ENCODE data around the gene NOTUM.
A peak's percentile ranks its signal among the peaks of the same experiment; 100 is the strongest.

NOTUM gene

DNA sequence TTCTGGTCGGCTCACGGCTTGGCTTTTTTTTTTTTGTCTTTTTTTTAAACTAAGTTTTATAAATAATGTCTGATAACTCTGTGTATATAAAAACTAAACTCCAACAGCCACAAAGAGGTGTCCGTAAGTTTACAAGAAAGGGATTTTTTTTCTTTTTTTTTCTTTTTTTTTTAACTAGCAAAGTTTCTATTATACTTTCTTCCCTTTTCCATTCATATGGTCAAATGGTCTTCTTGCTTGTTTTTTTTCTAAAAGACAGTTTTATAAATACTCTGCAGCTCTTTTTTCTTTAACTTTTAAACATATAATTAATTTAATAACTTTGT is 39.5 kb downstream of the NOTUM start:
- no peak for TF ChIP-seq EGR1 (IDR thresholded peaks at IDR 0.05)
- TF ChIP-seq, protein P1, sequence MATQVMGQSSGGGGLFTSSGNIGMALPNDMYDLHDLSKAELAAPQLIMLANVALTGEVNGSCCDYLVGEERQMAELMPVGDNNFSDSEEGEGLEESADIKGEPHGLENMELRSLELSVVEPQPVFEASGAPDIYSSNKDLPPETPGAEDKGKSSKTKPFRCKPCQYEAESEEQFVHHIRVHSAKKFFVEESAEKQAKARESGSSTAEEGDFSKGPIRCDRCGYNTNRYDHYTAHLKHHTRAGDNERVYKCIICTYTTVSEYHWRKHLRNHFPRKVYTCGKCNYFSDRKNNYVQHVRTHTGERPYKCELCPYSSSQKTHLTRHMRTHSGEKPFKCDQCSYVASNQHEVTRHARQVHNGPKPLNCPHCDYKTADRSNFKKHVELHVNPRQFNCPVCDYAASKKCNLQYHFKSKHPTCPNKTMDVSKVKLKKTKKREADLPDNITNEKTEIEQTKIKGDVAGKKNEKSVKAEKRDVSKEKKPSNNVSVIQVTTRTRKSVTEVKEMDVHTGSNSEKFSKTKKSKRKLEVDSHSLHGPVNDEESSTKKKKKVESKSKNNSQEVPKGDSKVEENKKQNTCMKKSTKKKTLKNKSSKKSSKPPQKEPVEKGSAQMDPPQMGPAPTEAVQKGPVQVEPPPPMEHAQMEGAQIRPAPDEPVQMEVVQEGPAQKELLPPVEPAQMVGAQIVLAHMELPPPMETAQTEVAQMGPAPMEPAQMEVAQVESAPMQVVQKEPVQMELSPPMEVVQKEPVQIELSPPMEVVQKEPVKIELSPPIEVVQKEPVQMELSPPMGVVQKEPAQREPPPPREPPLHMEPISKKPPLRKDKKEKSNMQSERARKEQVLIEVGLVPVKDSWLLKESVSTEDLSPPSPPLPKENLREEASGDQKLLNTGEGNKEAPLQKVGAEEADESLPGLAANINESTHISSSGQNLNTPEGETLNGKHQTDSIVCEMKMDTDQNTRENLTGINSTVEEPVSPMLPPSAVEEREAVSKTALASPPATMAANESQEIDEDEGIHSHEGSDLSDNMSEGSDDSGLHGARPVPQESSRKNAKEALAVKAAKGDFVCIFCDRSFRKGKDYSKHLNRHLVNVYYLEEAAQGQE (IDR thresholded peaks at IDR 0.05; ENCODE audit: low read depth): no peak
- no peak for TF ChIP-seq TEAD4 (IDR thresholded peaks at IDR 0.05)
- TF ChIP-seq, protein P2, sequence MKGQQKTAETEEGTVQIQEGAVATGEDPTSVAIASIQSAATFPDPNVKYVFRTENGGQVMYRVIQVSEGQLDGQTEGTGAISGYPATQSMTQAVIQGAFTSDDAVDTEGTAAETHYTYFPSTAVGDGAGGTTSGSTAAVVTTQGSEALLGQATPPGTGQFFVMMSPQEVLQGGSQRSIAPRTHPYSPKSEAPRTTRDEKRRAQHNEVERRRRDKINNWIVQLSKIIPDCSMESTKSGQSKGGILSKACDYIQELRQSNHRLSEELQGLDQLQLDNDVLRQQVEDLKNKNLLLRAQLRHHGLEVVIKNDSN (IDR thresholded peaks at IDR 0.05): no peak
- no peak for TF ChIP-seq TCF12 (IDR thresholded peaks at IDR 0.05; ENCODE audit: low read depth)
- no peak for TF ChIP-seq NFIC (IDR thresholded peaks at IDR 0.05)
- TF ChIP-seq YY1 (IDR thresholded peaks at IDR 0.05; ENCODE audit: low read depth): no peak
- TF ChIP-seq, protein P3, sequence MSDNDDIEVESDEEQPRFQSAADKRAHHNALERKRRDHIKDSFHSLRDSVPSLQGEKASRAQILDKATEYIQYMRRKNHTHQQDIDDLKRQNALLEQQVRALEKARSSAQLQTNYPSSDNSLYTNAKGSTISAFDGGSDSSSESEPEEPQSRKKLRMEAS (IDR thresholded peaks at IDR 0.05): no peak
- TF ChIP-seq TAF1 (IDR thresholded peaks at IDR 0.05; ENCODE audit: low read depth): no peak
- TF ChIP-seq CREB1 (IDR thresholded peaks at IDR 0.05; ENCODE audit: low read depth): no peak
- no peak for TF ChIP-seq RAD21 (IDR thresholded peaks at IDR 0.05; ENCODE audit: low read depth)
- no peak for TF ChIP-seq ZBTB7A (IDR thresholded peaks at IDR 0.05; ENCODE audit: low read depth)
- no peak for TF ChIP-seq FOXM1 (IDR thresholded peaks at IDR 0.05; ENCODE audit: borderline replicate concordance, low read depth)

GRCh38 chr17:81920612-81921536 is 40.1 kb downstream of the NOTUM start:
- TF ChIP-seq TAF1 (IDR thresholded peaks at IDR 0.05; ENCODE audit: low read depth) (no peak), CEBPB (IDR thresholded peaks at IDR 0.05) (no peak)

DNA sequence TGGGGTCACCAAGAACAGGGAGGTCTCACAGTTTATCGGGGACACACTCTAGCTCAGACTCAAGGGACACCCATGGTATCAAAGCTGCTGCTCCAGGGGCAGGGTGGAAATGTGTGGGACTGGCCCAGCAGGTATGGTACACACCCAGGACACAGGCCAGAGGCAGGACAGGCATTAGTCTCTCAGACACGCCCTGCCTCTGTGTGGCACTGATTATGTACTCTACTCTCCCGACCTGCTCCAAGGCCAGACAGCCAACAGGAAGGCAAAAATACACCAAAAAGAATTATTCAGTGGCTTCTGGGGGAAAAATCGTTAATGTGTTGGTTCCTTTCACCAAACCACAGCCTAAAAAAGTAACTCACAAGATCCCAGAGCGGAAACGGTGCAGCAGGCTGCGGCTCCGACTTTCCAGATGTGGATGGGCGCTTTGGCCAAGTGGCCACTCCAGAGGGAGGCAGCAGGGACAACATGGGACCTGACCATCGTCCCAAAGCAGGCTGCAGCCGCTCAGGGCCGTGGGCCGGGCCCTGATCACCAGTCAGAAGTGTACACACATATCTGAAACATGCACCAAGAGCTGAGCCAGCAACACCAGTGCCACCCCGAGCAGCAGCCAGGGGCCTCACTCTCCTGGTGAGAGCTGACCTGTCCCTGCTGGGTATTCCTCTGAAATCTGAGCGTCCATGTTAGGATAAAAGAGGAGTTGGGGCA is 42.0 kb downstream of the NOTUM start:
- TF ChIP-seq, protein P2 (IDR thresholded peaks at IDR 0.05): no peak
- TF ChIP-seq, protein P1 (IDR thresholded peaks at IDR 0.05; ENCODE audit: low read depth): no peak
- TF ChIP-seq EGR1 (IDR thresholded peaks at IDR 0.05) (no peak), RAD21 (IDR thresholded peaks at IDR 0.05; ENCODE audit: low read depth) (no peak), YY1 (IDR thresholded peaks at IDR 0.05; ENCODE audit: low read depth) (no peak), NFIC (IDR thresholded peaks at IDR 0.05) (no peak), CEBPB (IDR thresholded peaks at IDR 0.05) (no peak), EP300 (IDR thresholded peaks at IDR 0.05; ENCODE audit: borderline replicate concordance) (no peak), FOXM1 (IDR thresholded peaks at IDR 0.05; ENCODE audit: borderline replicate concordance, low read depth) (no peak), CREB1 (IDR thresholded peaks at IDR 0.05; ENCODE audit: low read depth) (no peak), ZBTB7A (IDR thresholded peaks at IDR 0.05; ENCODE audit: low read depth) (no peak)

- TF ChIP-seq, protein P1 (IDR thresholded peaks at IDR 0.05; ENCODE audit: low read depth): peak; percentile 43
- TF ChIP-seq, protein P2 (IDR thresholded peaks at IDR 0.05): no peak
- TF ChIP-seq TAF1 (IDR thresholded peaks at IDR 0.05; ENCODE audit: low read depth) (peak; percentile 75; the same call in 1 of the 2 replicates), TEAD4 (IDR thresholded peaks at IDR 0.05) (no peak), RAD21 (IDR thresholded peaks at IDR 0.05; ENCODE audit: low read depth) (no peak), TCF12 (IDR thresholded peaks at IDR 0.05; ENCODE audit: low read depth) (peak; percentile 44; the same call in 1 of the 2 replicates), EGR1 (IDR thresholded peaks at IDR 0.05) (peak; percentile 12; the same call in 1 of the 2 replicates), YY1 (IDR thresholded peaks at IDR 0.05; ENCODE audit: low read depth) (peak; percentile 80)
These were observed 43.2 kb downstream of the NOTUM start, which contains the start of gene SIRT7 for GRCh38 chr17:81917565-81918332. Gene SIRT7, minus strand, starts transcription at chr17:81918176. Its CDS starts 45 bp downstream, at chr17:81918131.
